22Rv1 (cell line): ENCODE measurements around the gene XIRP1.

ENCODE experiments used
- ZFX ChIP-seq: fragments of 450-650 bp; IDR thresholded peaks from 2 replicates; pipeline ENCODE4 v1.6.1; 2017; ENCODE audit warnings: antibody characterized with exemption, borderline replicate concordance
- TF ChIP-seq, protein P1 (sequence below): fragments of 450-650 bp; IDR thresholded peaks from 2 replicates; pipeline ENCODE4 v1.5.1; 2017; ENCODE audit warnings: mild to moderate bottlenecking

DNA sequence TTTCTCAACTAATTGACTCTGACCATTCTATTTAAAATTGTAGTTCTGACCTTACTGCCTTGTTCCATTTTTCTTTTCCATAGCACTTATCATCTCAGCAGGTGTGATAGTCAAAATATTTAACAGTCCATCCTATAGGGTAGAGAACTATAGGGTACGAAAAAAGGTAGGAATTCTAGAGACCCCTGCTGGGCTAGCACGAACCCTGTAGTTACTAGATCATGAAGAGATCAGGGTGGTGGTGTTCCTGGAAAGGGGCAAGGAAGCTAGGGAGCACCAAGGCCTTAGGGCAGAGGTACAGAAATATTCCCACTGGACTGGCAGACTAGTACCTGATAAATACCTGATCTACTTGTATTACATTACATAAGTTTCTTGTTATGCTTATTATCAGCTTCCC is 31.9 kb upstream of the XIRP1 start:
- TF ChIP-seq, protein P1, sequence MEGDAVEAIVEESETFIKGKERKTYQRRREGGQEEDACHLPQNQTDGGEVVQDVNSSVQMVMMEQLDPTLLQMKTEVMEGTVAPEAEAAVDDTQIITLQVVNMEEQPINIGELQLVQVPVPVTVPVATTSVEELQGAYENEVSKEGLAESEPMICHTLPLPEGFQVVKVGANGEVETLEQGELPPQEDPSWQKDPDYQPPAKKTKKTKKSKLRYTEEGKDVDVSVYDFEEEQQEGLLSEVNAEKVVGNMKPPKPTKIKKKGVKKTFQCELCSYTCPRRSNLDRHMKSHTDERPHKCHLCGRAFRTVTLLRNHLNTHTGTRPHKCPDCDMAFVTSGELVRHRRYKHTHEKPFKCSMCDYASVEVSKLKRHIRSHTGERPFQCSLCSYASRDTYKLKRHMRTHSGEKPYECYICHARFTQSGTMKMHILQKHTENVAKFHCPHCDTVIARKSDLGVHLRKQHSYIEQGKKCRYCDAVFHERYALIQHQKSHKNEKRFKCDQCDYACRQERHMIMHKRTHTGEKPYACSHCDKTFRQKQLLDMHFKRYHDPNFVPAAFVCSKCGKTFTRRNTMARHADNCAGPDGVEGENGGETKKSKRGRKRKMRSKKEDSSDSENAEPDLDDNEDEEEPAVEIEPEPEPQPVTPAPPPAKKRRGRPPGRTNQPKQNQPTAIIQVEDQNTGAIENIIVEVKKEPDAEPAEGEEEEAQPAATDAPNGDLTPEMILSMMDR, result no peak
- TF ChIP-seq ZFX, result no peak
